Stimulated activated CD8-positive, alpha-beta memory T cell treated with anti-CD3 and anti-CD28 coated beads, Interleukin-15, amount 100 ng/mL, for 48 hours (primary cell): ENCODE results near the gene ROBO1.
"Not testable (repeated sequence)": the region's sequence is repeated elsewhere in the genome, so short reads cannot be mapped to it uniquely, and the experiment has no call there.

Experiments used
- DNase-seq, 2 donors: peaks; one replicate each; pipeline ENCODE4 v3.0.0-alpha.2; 2020; ENCODE audit warnings: low read depth in 2 of 2

The ROBO1 gene

GRCh38 chr3:79314544-79314943 lies 453.3 kb downstream of the ROBO1 start:
- DNase-seq: no peak

- no peak for DNase-seq
Observed at GRCh38 chr3:79310016-79310415, 457.8 kb downstream of the ROBO1 start.

- DNase-seq: no peak
Observed at GRCh38 chr3:79306934-79307570, 460.7 kb downstream of the ROBO1 start.

GRCh38 chr3:79299949-79300635 lies 467.7 kb downstream of the ROBO1 start:
- not testable (repeated sequence) for DNase-seq

- DNase-seq: no peak
Observed at GRCh38 chr3:79297245-79297960, 470.4 kb downstream of the ROBO1 start.

- DNase-seq: no peak
Observed at GRCh38 chr3:79286882-79287281, 480.9 kb downstream of the ROBO1 start.

- no peak for DNase-seq
Observed at GRCh38 chr3:79285871-79286270, 481.9 kb downstream of the ROBO1 start.

GRCh38 chr3:79285380-79285779 lies 482.4 kb downstream of the ROBO1 start:
- DNase-seq: no peak

GRCh38 chr3:79284781-79285180 lies 483.0 kb downstream of the ROBO1 start:
- no peak for DNase-seq

- no peak for DNase-seq
Observed at GRCh38 chr3:79278681-79279080, 489.1 kb downstream of the ROBO1 start.

- no peak for DNase-seq
Observed at GRCh38 chr3:79268422-79268821, 499.4 kb downstream of the ROBO1 start.

GRCh38 chr3:79264892-79265291 lies 502.9 kb downstream of the ROBO1 start:
- DNase-seq: no peak

GRCh38 chr3:79263423-79263822 lies 504.4 kb downstream of the ROBO1 start:
- no peak for DNase-seq

GRCh38 chr3:79258479-79258878 lies 509.3 kb downstream of the ROBO1 start:
- no peak for DNase-seq

- DNase-seq: no peak
Observed at GRCh38 chr3:79257791-79258190, 510.0 kb downstream of the ROBO1 start.

GRCh38 chr3:79255702-79256101 lies 512.1 kb downstream of the ROBO1 start:
- no peak for DNase-seq

GRCh38 chr3:79255292-79255691 lies 512.5 kb downstream of the ROBO1 start:
- DNase-seq: no peak

GRCh38 chr3:79253704-79254103 lies 514.1 kb downstream of the ROBO1 start:
- no peak for DNase-seq

- DNase-seq: no peak
Observed at GRCh38 chr3:79253271-79253670, 514.5 kb downstream of the ROBO1 start.

- no peak for DNase-seq
Observed at GRCh38 chr3:79250746-79251145, 517.1 kb downstream of the ROBO1 start.

GRCh38 chr3:79249701-79250100 lies 518.1 kb downstream of the ROBO1 start:
- no peak for DNase-seq

GRCh38 chr3:79247725-79248043 lies 520.1 kb downstream of the ROBO1 start:
- no peak for DNase-seq
